GM12878 (cell line): ENCODE measurements around the gene DPH7. TPM values are rescaled to one million over a fixed set of nuclear protein-coding genes. Genes with fewer than 3 reads are reported as not detected.
A peak's percentile ranks its signal among the peaks of the same experiment; 100 is the strongest.

Source experiments
- BHLHE40 ChIP-seq, 2 experiments: fragments of 450-650 bp in 1 of 2; IDR thresholded peaks; 2 replicates each; pipeline ENCODE4 v1.6.1; 2011 to 2017; ENCODE audit warnings: low read depth in 2 of 2, borderline replicate concordance in 1 of 2, improper control_type of control experiment in 1 of 2, low read length in 1 of 2, mild to moderate bottlenecking in 1 of 2
- HDAC2 ChIP-seq: fragments of 200-600 bp; sonication (generic); IDR thresholded peaks from 2 replicates; pipeline ENCODE4 v1.6.1; 2017
- HDAC6 ChIP-seq: fragments of 200-600 bp; sonication (generic); IDR thresholded peaks from one replicate; pipeline ENCODE4 v1.8.0; 2017; ENCODE audit warnings: antibody characterized with exemption; ENCODE audit not compliant: unreplicated experiment
- IRF4 ChIP-seq: IDR thresholded peaks from 2 replicates; pipeline ENCODE4 v1.6.1; 2011; ENCODE audit warnings: low read depth, low read length
- JUNB ChIP-seq: IDR thresholded peaks from 2 replicates; pipeline ENCODE4 v1.6.1; 2016; ENCODE audit warnings: antibody characterized with exemption, mild to moderate bottlenecking
- MEF2A ChIP-seq: IDR thresholded peaks from 2 replicates; pipeline ENCODE4 v1.6.1; 2011; ENCODE audit warnings: low read depth, mild to moderate bottlenecking, low read length, moderate library complexity; ENCODE audit not compliant: insufficient read depth
- NBN ChIP-seq: fragments of 450-650 bp; IDR thresholded peaks from 2 replicates; pipeline ENCODE4 v1.6.1; 2016
- STAT1 ChIP-seq: fragments of 450-650 bp; conservative IDR thresholded peaks from 2 replicates; pipeline ENCODE4 v1.6.1; 2014; ENCODE audit warnings: antibody characterized with exemption, mild to moderate bottlenecking
- SUZ12 ChIP-seq: fragments of 200-600 bp; sonication (generic); IDR thresholded peaks from one replicate; pipeline ENCODE4 v1.6.1; 2018; ENCODE audit warnings: antibody characterized with exemption, mild to moderate bottlenecking; ENCODE audit not compliant: unreplicated experiment
- TARDBP ChIP-seq: IDR thresholded peaks from 2 replicates; pipeline ENCODE4 v1.6.1; 2016; ENCODE audit warnings: borderline replicate concordance
- WRNIP1 ChIP-seq: IDR thresholded peaks from 2 replicates; pipeline ENCODE4 v1.6.1; 2011; ENCODE audit warnings: low read depth, low read length, improper control_type of control experiment, borderline replicate concordance
- ZBTB40 ChIP-seq: fragments of 450-650 bp; IDR thresholded peaks from 2 replicates; pipeline ENCODE4 v1.6.1; 2016; ENCODE audit warnings: mild to moderate bottlenecking, moderate library complexity, borderline replicate concordance
- polyA plus RNA-seq, 11 experiments: library from polyadenylated mRNA; depleted of rRNA in 4 of 11; unstranded in 6 of 11; stranded (reverse) in 5 of 11; fragments of >200 nt; fragmentation: Nextera tagmentation in 4 of 11; fragmentation: Illumina TruSeq in 1 of 11; extraction: Ambion mirVana in 4 of 11; extraction: Trizol in 1 of 11; gene quantifications; 1 replicate in 1 of 11; 2 replicates in 10 of 11; pipeline versions ENCODE4 v1.2.1 to v1.2.3, GENCODE V29; 2011 to 2016; ENCODE audit warnings: inconsistent platforms in 2 of 11, missing spikeins in 2 of 11, low read depth in 1 of 11
- total RNA-seq, 4 experiments: library from RNA; depleted of rRNA in 3 of 4; stranded (reverse); fragments of >200 nt in 3 of 4; fragmentation: Illumina TruSeq in 1 of 4; extraction: Trizol in 1 of 4; gene quantifications; 2 replicates each; pipeline versions ENCODE4 v1.2.1 to v1.2.3, GENCODE V29; 2013 to 2021

The DPH7 gene
- total and polyA plus RNA-seq, 10 of the 15 experiments (the other 5 are each of a cell fraction or from before 2014, with no cell fraction given) = 8.7 to 40.0 (median 28.1) TPM

GRCh38 chr9:137618105-137619067, 39.7 kb upstream of the DPH7 start, which contains the start of gene EHMT1 (continued):
- TF ChIP-seq ZBTB40 = peak; percentile 92
- no peak for TF ChIP-seq WRNIP1
- TF ChIP-seq HDAC6 = no peak
- no peak for TF ChIP-seq MEF2A
- peak in 1 of 2 experiments; percentile 83; a peak in 3 of 4 replicates for TF ChIP-seq BHLHE40 (IDR thresholded peaks at IDR 0.05; ENCODE audit: borderline replicate concordance in 1 of 2, low read depth in 2 of 2, low read length in 1 of 2)
- no peak; the same call in 1 of the 2 replicates for TF ChIP-seq TARDBP
- peak; percentile 67; the same call in 1 of the 2 replicates for TF ChIP-seq NBN
- no peak for TF ChIP-seq IRF4
- peak; percentile 83; the same call in 1 of the 2 replicates for TF ChIP-seq STAT1
- no peak for TF ChIP-seq HDAC2
- no peak for TF ChIP-seq SUZ12
- TF ChIP-seq JUNB = no peak
